H1 (cell line): ENCODE measurements around the gene PLTP. TPM values are rescaled to one million over a fixed set of nuclear protein-coding genes. Genes with fewer than 3 reads are reported as not detected.

Source experiments
- CTCF ChIA-PET: fragments of 300-600 bp; sonication (Branson Sonifier 250); formaldehyde crosslinking; loops from one replicate; lab custom pipeline; 2021; ENCODE audit not compliant: partially characterized antibody; lab: Charles Lee
- POLR2A ChIA-PET: fragments of 300-600 bp; sonication (Branson Sonifier 250); formaldehyde crosslinking; loops from one replicate; lab custom pipeline; 2021; ENCODE audit warnings: inconsistent platforms; ENCODE audit not compliant: partially characterized antibody; lab: Charles Lee
- DNase-seq, 2 experiments: peaks; one replicate each; pipeline versions ENCODE4 v3.0.0 to v3.0.0-alpha.2; 2010 to 2022; ENCODE audit warnings: low spot score in 2 of 2, low read depth in 1 of 2, mixed read lengths in 1 of 2
- FAIRE-seq: peaks from 2 replicates; lab custom pipeline; 2011; peaks lifted over from hg19 to GRCh38; lab: Jason Lieb, UNC
- H2AFZ ChIP-seq: 2 replicates; pipeline ENCODE4 v1.8.1; 2012; ENCODE audit warnings: low read length, inconsistent platforms
- H2AK5ac ChIP-seq: 2 replicates; pipeline ENCODE4 v1.6.1; 2013; ENCODE audit warnings: low read depth, low read length
- H2BK120ac ChIP-seq: replicated peaks from 2 replicates; pipeline ENCODE3; 2013; ENCODE audit warnings: low read depth, low read length, inconsistent platforms
- H2BK12ac ChIP-seq: 2 replicates; pipeline ENCODE4 v1.6.1; 2013; ENCODE audit warnings: low read depth, low read length
- H2BK15ac ChIP-seq: 2 replicates; pipeline ENCODE4 v1.6.1; 2013; ENCODE audit warnings: low read length
- H2BK20ac ChIP-seq: 2 replicates; pipeline ENCODE4 v1.6.1; 2013; ENCODE audit warnings: low read length
- H2BK5ac ChIP-seq: 2 replicates; pipeline ENCODE4 v1.6.1; 2013; ENCODE audit warnings: low read depth, low read length
- H3K14ac ChIP-seq: 2 replicates; pipeline ENCODE4 v1.6.1; 2013; ENCODE audit warnings: inconsistent platforms; ENCODE audit not compliant: insufficient read length
- H3K18ac ChIP-seq: 2 replicates; pipeline ENCODE4 v1.6.1; 2013; ENCODE audit warnings: low read length; ENCODE audit errors: extremely low read depth
- H3K23ac ChIP-seq: 2 replicates; pipeline ENCODE4 v1.6.1; 2013; ENCODE audit warnings: inconsistent platforms; ENCODE audit not compliant: insufficient read length
- H3K23me2 ChIP-seq: 2 replicates; pipeline ENCODE4 v1.6.1; 2013; ENCODE audit warnings: low read depth, low read length
- H3K27ac ChIP-seq: 2 replicates; pipeline ENCODE4 v1.6.1; 2011; ENCODE audit warnings: low read depth, low read length, inconsistent platforms
- H3K27me3 ChIP-seq, 4 experiments: replicated peaks in 1 of 4; 1 replicate in 1 of 4; 2 replicates in 3 of 4; pipeline versions ENCODE4 v1.6.1 to v1.8.1; 2011 to 2013; ENCODE audit warnings: low read length in 3 of 4, mild to moderate bottlenecking in 3 of 4, inconsistent platforms in 2 of 4, mixed read lengths in 2 of 4, moderate library complexity in 1 of 4; ENCODE audit not compliant: control insufficient read depth in 3 of 4, insufficient read depth in 3 of 4; ENCODE audit errors: extremely low read depth in 1 of 4
- H3K36me3 ChIP-seq, 4 experiments: 2 replicates each; pipeline versions ENCODE4 v1.6.1 to v1.8.1; 2011 to 2013; ENCODE audit warnings: mild to moderate bottlenecking in 4 of 4, low read length in 3 of 4, moderate library complexity in 2 of 4, control low read depth in 1 of 4, inconsistent platforms in 1 of 4; ENCODE audit not compliant: insufficient read depth in 4 of 4, control insufficient read depth in 2 of 4
- H3K4ac ChIP-seq: replicated peaks from 2 replicates; pipeline ENCODE3; 2013; ENCODE audit warnings: low read length, low read depth, mixed read lengths, inconsistent platforms; ENCODE audit not compliant: insufficient read length
- H3K4me1 ChIP-seq, 4 experiments: replicated peaks in 1 of 4; 1 replicate in 1 of 4; 2 replicates in 3 of 4; pipeline versions ENCODE4 v1.6.1 to v1.8.1; 2011 to 2013; ENCODE audit warnings: low read length in 3 of 4, inconsistent platforms in 2 of 4, mixed read lengths in 1 of 4; ENCODE audit not compliant: insufficient read depth in 4 of 4, control insufficient read depth in 3 of 4
- H3K4me2 ChIP-seq, 2 experiments: 2 replicates each; pipeline versions ENCODE4 v1.6.1 to v1.8.1; 2011 to 2013; ENCODE audit warnings: low read depth in 2 of 2, low read length in 2 of 2, control low read depth in 1 of 2, inconsistent platforms in 1 of 2, mild to moderate bottlenecking in 1 of 2; ENCODE audit not compliant: insufficient read depth in 1 of 2
- H3K4me3 ChIP-seq, 4 experiments: fragments of 200-600, 300-600 bp in 1 of 4; sonication (generic), shearing (Covaris generic), sonication (Bioruptor Twin) in 1 of 4; 2 replicates each; pipeline versions ENCODE4 v1.5.1 to v1.8.1; 2011 to 2016; ENCODE audit warnings: low read length in 4 of 4, low read depth in 3 of 4, control low read depth in 2 of 4, inconsistent platforms in 2 of 4, mild to moderate bottlenecking in 2 of 4, mixed read lengths in 1 of 4, moderate library complexity in 1 of 4; ENCODE audit not compliant: insufficient read depth in 2 of 4; ENCODE audit errors: extremely low read depth in 1 of 4
- H3K56ac ChIP-seq: replicated peaks from 2 replicates; pipeline ENCODE3; 2013; ENCODE audit warnings: low read depth, mild to moderate bottlenecking, mixed read lengths, low read length, inconsistent platforms; ENCODE audit not compliant: insufficient read length
- H3K79me1 ChIP-seq: 2 replicates; pipeline ENCODE4 v1.6.1; 2013; ENCODE audit warnings: low read depth, low read length, control low read depth
- H3K79me2 ChIP-seq, 2 experiments: 2 replicates each; pipeline versions ENCODE4 v1.6.1 to v1.8.1; 2012 to 2013; ENCODE audit warnings: low read length in 2 of 2, mild to moderate bottlenecking in 2 of 2, inconsistent platforms in 1 of 2; ENCODE audit not compliant: insufficient read depth in 2 of 2, control insufficient read depth in 1 of 2
- H3K9ac ChIP-seq, 4 experiments: replicated peaks in 1 of 4; 1 replicate in 1 of 4; 2 replicates in 3 of 4; pipeline versions ENCODE4 v1.6.1 to v1.8.1; 2011 to 2013; ENCODE audit warnings: low read depth in 3 of 4, low read length in 3 of 4, control low read depth in 2 of 4, mild to moderate bottlenecking in 2 of 4, moderate library complexity in 2 of 4, inconsistent platforms in 1 of 4; ENCODE audit errors: extremely low read depth in 1 of 4
- H3K9me3 ChIP-seq, 2 experiments: 2 replicates each; pipeline versions ENCODE4 v1.6.1 to v1.8.1; 2012 to 2013; ENCODE audit warnings: mild to moderate bottlenecking in 2 of 2, moderate library complexity in 2 of 2, control low read depth in 1 of 2, inconsistent platforms in 1 of 2, low read depth in 1 of 2, low read length in 1 of 2, mixed read lengths in 1 of 2; ENCODE audit not compliant: insufficient read depth in 2 of 2
- H4K20me1 ChIP-seq, 2 experiments: replicated peaks in 1 of 2; 2 replicates each; pipeline versions ENCODE3 to v1.8.1; 2011 to 2013; ENCODE audit warnings: inconsistent platforms in 2 of 2, low read length in 2 of 2, mild to moderate bottlenecking in 1 of 2; ENCODE audit not compliant: insufficient read depth in 2 of 2, control insufficient read depth in 1 of 2
- H4K5ac ChIP-seq: 2 replicates; pipeline ENCODE4 v1.6.1; 2013; ENCODE audit warnings: low read length, low read depth, mixed read lengths, inconsistent platforms; ENCODE audit not compliant: insufficient read length
- H4K8ac ChIP-seq: 2 replicates; pipeline ENCODE4 v1.8.0; 2013; ENCODE audit warnings: mild to moderate bottlenecking, moderate library complexity, low read length, inconsistent platforms; ENCODE audit not compliant: insufficient read depth; ENCODE audit errors: extremely low read depth
- H4K91ac ChIP-seq: replicated peaks from 2 replicates; pipeline ENCODE3; 2013; ENCODE audit warnings: low read length, mixed read lengths, inconsistent platforms; ENCODE audit not compliant: insufficient read length
- CTBP2 ChIP-seq: IDR thresholded peaks from 2 replicates; pipeline ENCODE4 v1.7.0; 2011; ENCODE audit warnings: borderline replicate concordance, mild to moderate bottlenecking, moderate library complexity, mixed read lengths, low read length; ENCODE audit not compliant: insufficient read depth, insufficient read length
- EP300 ChIP-seq, 2 experiments: IDR thresholded peaks; 1 replicate in 1 of 2; 2 replicates in 1 of 2; pipeline ENCODE4 v1.6.1; 2011 to 2012; ENCODE audit warnings: low read depth in 2 of 2, low read length in 2 of 2, mild to moderate bottlenecking in 2 of 2, borderline replicate concordance in 1 of 2, inconsistent platforms in 1 of 2, moderate library complexity in 1 of 2
- HDAC6 ChIP-seq: IDR thresholded peaks from one replicate; pipeline ENCODE4 v1.7.1; 2012; ENCODE audit warnings: low read depth, mild to moderate bottlenecking, inconsistent platforms, low read length, moderate library complexity
- JUN ChIP-seq: IDR thresholded peaks from 2 replicates; pipeline ENCODE4 v1.6.1; 2011; ENCODE audit warnings: low read depth, mild to moderate bottlenecking, improper control_type of control experiment, low read length
- KDM5A ChIP-seq: fragments of 200-600 bp; IDR thresholded peaks from 2 replicates; pipeline ENCODE4 v1.7.1; 2012; ENCODE audit warnings: mild to moderate bottlenecking, low read length, inconsistent platforms, mixed read lengths
- NRF1 ChIP-seq: IDR thresholded peaks from 2 replicates; pipeline ENCODE4 v1.6.1; 2011; ENCODE audit warnings: mild to moderate bottlenecking, low read depth, low read length, improper control_type of control experiment
- SAP30 ChIP-seq: fragments of 300-600 bp; sonication (generic); IDR thresholded peaks from 2 replicates; pipeline ENCODE4 v1.7.1; 2012; ENCODE audit warnings: low read length, moderate library complexity, mild to moderate bottlenecking, inconsistent platforms; ENCODE audit not compliant: insufficient read depth, insufficient replicate concordance
- SRF ChIP-seq: IDR thresholded peaks from 2 replicates; pipeline ENCODE4 v1.6.1; 2011; ENCODE audit warnings: mild to moderate bottlenecking, low read depth, low read length, moderate library complexity
- WGBS, 2 experiments: shearing (Covaris generic) in 1 of 2; methylation state at CpG; one replicate each; pipeline versions ENCODE4 v1.1.6 to v1.1.7; 2013 to 2015; ENCODE audit warnings: low lambda C conversion rate in 2 of 2, mixed read lengths in 2 of 2, inconsistent platforms in 1 of 2, low coverage in 1 of 2, missing lambda C conversion rate in 1 of 2; ENCODE audit not compliant: insufficient replicate concordance in 2 of 2, insufficient coverage in 1 of 2, insufficient read length in 1 of 2; ENCODE audit errors: extremely low coverage in 1 of 2, missing lambda C conversion rate in 1 of 2; 5-methylcytosine and 5-hydroxymethylcytosine counted together
- polyA plus RNA-seq, 7 experiments: library from polyadenylated mRNA; depleted of rRNA in 3 of 7; stranded (reverse) in 5 of 7; unstranded in 2 of 7; fragments of >200 nt in 5 of 7; fragments of 200-250 nt in 2 of 7; gene quantifications; 1 replicate in 5 of 7; 2 replicates in 1 of 7; 4 replicates in 1 of 7; pipeline versions ENCODE4 v1.2.1 to v1.2.3, GENCODE V29; 2011 to 2013; ENCODE audit warnings: missing spikeins in 2 of 7, mixed read lengths in 2 of 7
- total RNA-seq: library from RNA; stranded (reverse); fragmentation: NEBNext Ultra II Directional; extraction: Animal tissue kit (Norgen Biotek cat#: 25700); gene quantifications from 2 replicates; pipeline ENCODE4 v1.2.1, GENCODE V29; 2021
- TF ChIP-seq, protein P1 (sequence below): IDR thresholded peaks from 2 replicates; pipeline ENCODE4 v1.6.1; 2012; ENCODE audit warnings: inconsistent platforms
- TF ChIP-seq, protein P2 (sequence below): IDR thresholded peaks from 2 replicates; pipeline ENCODE4 v1.6.1; 2012; ENCODE audit warnings: low read length, inconsistent platforms

The PLTP gene
- total and polyA plus RNA-seq, 2 of the 8 experiments (the other 6 are each of a cell fraction or from before 2014, with no cell fraction given) = 120 to 194 TPM

DNA sequence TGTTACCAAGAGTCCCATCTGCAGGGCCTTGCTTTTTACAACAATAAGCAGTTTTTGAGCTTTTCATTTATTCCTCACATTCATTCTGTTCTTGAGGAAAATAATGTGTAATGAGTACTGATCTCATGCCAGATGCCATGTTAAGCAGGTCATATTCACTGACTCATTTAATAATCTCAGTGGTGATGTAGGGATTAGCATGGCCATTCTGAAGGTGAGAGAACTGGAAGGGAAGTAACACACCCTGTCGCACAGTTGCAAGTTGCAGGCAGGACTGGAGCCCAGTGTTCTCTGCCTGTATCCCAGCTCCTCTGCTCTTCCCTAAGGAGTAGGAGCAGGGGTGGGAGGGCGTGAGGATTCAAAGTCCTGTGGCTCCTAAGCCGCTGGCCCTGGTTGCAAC lies 28.1 kb upstream of the PLTP start:
- Histone ChIP-seq H3K56ac (no peak overlapping the region), H3K23ac (no peak overlapping the region), H3K9me3 (no peaks in the 10 kb centered on the region), H3K27ac (no peak overlapping the region), H3K14ac (no peak overlapping the region), H2AK5ac (peak overlapping the region; percentile 86; the same call in 1 of the 2 replicates), H3K79me1 (no peaks in the 10 kb centered on the region; the same call in 1 of the 2 replicates), H3K36me3 (peaks cover 22 to 58% (median 50%) of the 10 kb centered on the region in 4 experiments), H2AFZ (no peak overlapping the region), H3K18ac (no peak overlapping the region), H3K4me3 (no peak overlapping the region), H4K91ac (no peak overlapping the region), H3K9ac (no peak overlapping the region), H4K20me1 (peaks cover 2 to 4% of the 10 kb centered on the region in 2 experiments), H3K27me3 (no peaks in the 10 kb centered on the region; a peak in 1 of 7 replicates), H2BK12ac (peak overlapping the region; percentile 72; the same call in 1 of the 2 replicates), H3K4ac (no peak overlapping the region), H4K5ac (no peak overlapping the region), H2BK120ac (no peak overlapping the region), H2BK5ac (0 out of 2 replicates have a peak overlapping the region, but pooled peaks have one; percentile 90), H4K8ac (no peak overlapping the region; the same call in 1 of the 2 replicates), H3K4me1 (peaks cover 0 to 25% (median 9%) of the 10 kb centered on the region in 4 experiments; a peak in 6 of 7 replicates), H2BK15ac (no peak overlapping the region), H3K4me2 (no peak overlapping the region), H3K79me2 (peaks cover 0 to 19% of the 10 kb centered on the region in 2 experiments; a peak in 2 of 4 replicates), H3K23me2 (no peaks in the 10 kb centered on the region), H2BK20ac (0 out of 2 replicates have a peak overlapping the region, but pooled peaks have one; percentile 37)
- no peak for DNase-seq
- no peak for FAIRE-seq
- WGBS, 2 experiments = 88% methylated on average over 3 of the region's 3 CpGs; no CpG with 5 or more reads in 1 of the 2 experiments
- POLR2A ChIA-PET = interaction anchor here (0.8 to 18.4 kb wide), 9 partner anchors 9 to 48 kb away, joined by 3 to 283 read pairs (median 8); partner anchors contain the start of genes CTSA, NEURL2 and PLTP
- CTCF ChIA-PET = interaction anchor here (0.6 to 2.7 kb wide), 3 partner anchors 9 to 110 kb away, joined by 4 to 13 read pairs (median 11); no protein-coding TSS in a partner anchor
- no peak for TF ChIP-seq KDM5A
- TF ChIP-seq EP300 (IDR thresholded peaks at IDR 0.05; ENCODE audit: borderline replicate concordance in 1 of 2, low read depth in 2 of 2, low read length in 2 of 2) = no peak
- no peak for TF ChIP-seq SAP30
- TF ChIP-seq CTBP2 = no peak
- TF ChIP-seq HDAC6 = no peak
- TF ChIP-seq, protein P1, sequence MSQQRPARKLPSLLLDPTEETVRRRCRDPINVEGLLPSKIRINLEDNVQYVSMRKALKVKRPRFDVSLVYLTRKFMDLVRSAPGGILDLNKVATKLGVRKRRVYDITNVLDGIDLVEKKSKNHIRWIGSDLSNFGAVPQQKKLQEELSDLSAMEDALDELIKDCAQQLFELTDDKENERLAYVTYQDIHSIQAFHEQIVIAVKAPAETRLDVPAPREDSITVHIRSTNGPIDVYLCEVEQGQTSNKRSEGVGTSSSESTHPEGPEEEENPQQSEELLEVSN = no peak
- TF ChIP-seq NRF1 = no peak
- TF ChIP-seq SRF = no peak
- TF ChIP-seq JUN = no peak
- TF ChIP-seq, protein P2, sequence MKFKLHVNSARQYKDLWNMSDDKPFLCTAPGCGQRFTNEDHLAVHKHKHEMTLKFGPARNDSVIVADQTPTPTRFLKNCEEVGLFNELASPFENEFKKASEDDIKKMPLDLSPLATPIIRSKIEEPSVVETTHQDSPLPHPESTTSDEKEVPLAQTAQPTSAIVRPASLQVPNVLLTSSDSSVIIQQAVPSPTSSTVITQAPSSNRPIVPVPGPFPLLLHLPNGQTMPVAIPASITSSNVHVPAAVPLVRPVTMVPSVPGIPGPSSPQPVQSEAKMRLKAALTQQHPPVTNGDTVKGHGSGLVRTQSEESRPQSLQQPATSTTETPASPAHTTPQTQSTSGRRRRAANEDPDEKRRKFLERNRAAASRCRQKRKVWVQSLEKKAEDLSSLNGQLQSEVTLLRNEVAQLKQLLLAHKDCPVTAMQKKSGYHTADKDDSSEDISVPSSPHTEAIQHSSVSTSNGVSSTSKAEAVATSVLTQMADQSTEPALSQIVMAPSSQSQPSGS = no peak
